H1 (cell line): ENCODE measurements around the gene STARD7. TPM values are rescaled to one million over a fixed set of nuclear protein-coding genes. Genes with fewer than 3 reads are reported as not detected.

ENCODE experiments used
- CTCF ChIA-PET: fragments of 300-600 bp; sonication (Branson Sonifier 250); formaldehyde crosslinking; loops from one replicate; lab custom pipeline; 2021; ENCODE audit not compliant: partially characterized antibody; lab: Charles Lee
- POLR2A ChIA-PET: fragments of 300-600 bp; sonication (Branson Sonifier 250); formaldehyde crosslinking; loops from one replicate; lab custom pipeline; 2021; ENCODE audit warnings: inconsistent platforms; ENCODE audit not compliant: partially characterized antibody; lab: Charles Lee
- DNase-seq, 2 experiments: peaks; one replicate each; pipeline versions ENCODE4 v3.0.0 to v3.0.0-alpha.2; 2010 to 2022; ENCODE audit warnings: low spot score in 2 of 2, low read depth in 1 of 2, mixed read lengths in 1 of 2
- FAIRE-seq: peaks from 2 replicates; lab custom pipeline; 2011; peaks lifted over from hg19 to GRCh38; lab: Jason Lieb, UNC
- H2AFZ ChIP-seq: 2 replicates; pipeline ENCODE4 v1.8.1; 2012; ENCODE audit warnings: low read length, inconsistent platforms
- H2AK5ac ChIP-seq: 2 replicates; pipeline ENCODE4 v1.6.1; 2013; ENCODE audit warnings: low read depth, low read length
- H2BK120ac ChIP-seq: replicated peaks from 2 replicates; pipeline ENCODE3; 2013; ENCODE audit warnings: low read depth, low read length, inconsistent platforms
- H2BK12ac ChIP-seq: 2 replicates; pipeline ENCODE4 v1.6.1; 2013; ENCODE audit warnings: low read depth, low read length
- H2BK15ac ChIP-seq: 2 replicates; pipeline ENCODE4 v1.6.1; 2013; ENCODE audit warnings: low read length
- H2BK20ac ChIP-seq: 2 replicates; pipeline ENCODE4 v1.6.1; 2013; ENCODE audit warnings: low read length
- H2BK5ac ChIP-seq: 2 replicates; pipeline ENCODE4 v1.6.1; 2013; ENCODE audit warnings: low read depth, low read length
- H3K14ac ChIP-seq: 2 replicates; pipeline ENCODE4 v1.6.1; 2013; ENCODE audit warnings: inconsistent platforms; ENCODE audit not compliant: insufficient read length
- H3K18ac ChIP-seq: 2 replicates; pipeline ENCODE4 v1.6.1; 2013; ENCODE audit warnings: low read length; ENCODE audit errors: extremely low read depth
- H3K23ac ChIP-seq: 2 replicates; pipeline ENCODE4 v1.6.1; 2013; ENCODE audit warnings: inconsistent platforms; ENCODE audit not compliant: insufficient read length
- H3K23me2 ChIP-seq: 2 replicates; pipeline ENCODE4 v1.6.1; 2013; ENCODE audit warnings: low read depth, low read length
- H3K27ac ChIP-seq: 2 replicates; pipeline ENCODE4 v1.6.1; 2011; ENCODE audit warnings: low read depth, low read length, inconsistent platforms
- H3K27me3 ChIP-seq, 4 experiments: replicated peaks in 1 of 4; 1 replicate in 1 of 4; 2 replicates in 3 of 4; pipeline versions ENCODE4 v1.6.1 to v1.8.1; 2011 to 2013; ENCODE audit warnings: low read length in 3 of 4, mild to moderate bottlenecking in 3 of 4, inconsistent platforms in 2 of 4, mixed read lengths in 2 of 4, moderate library complexity in 1 of 4; ENCODE audit not compliant: control insufficient read depth in 3 of 4, insufficient read depth in 3 of 4; ENCODE audit errors: extremely low read depth in 1 of 4
- H3K36me3 ChIP-seq, 4 experiments: 2 replicates each; pipeline versions ENCODE4 v1.6.1 to v1.8.1; 2011 to 2013; ENCODE audit warnings: mild to moderate bottlenecking in 4 of 4, low read length in 3 of 4, moderate library complexity in 2 of 4, control low read depth in 1 of 4, inconsistent platforms in 1 of 4; ENCODE audit not compliant: insufficient read depth in 4 of 4, control insufficient read depth in 2 of 4
- H3K4ac ChIP-seq: replicated peaks from 2 replicates; pipeline ENCODE3; 2013; ENCODE audit warnings: low read length, low read depth, mixed read lengths, inconsistent platforms; ENCODE audit not compliant: insufficient read length
- H3K4me1 ChIP-seq, 4 experiments: replicated peaks in 1 of 4; 1 replicate in 1 of 4; 2 replicates in 3 of 4; pipeline versions ENCODE4 v1.6.1 to v1.8.1; 2011 to 2013; ENCODE audit warnings: low read length in 3 of 4, inconsistent platforms in 2 of 4, mixed read lengths in 1 of 4; ENCODE audit not compliant: insufficient read depth in 4 of 4, control insufficient read depth in 3 of 4
- H3K4me2 ChIP-seq, 2 experiments: 2 replicates each; pipeline versions ENCODE4 v1.6.1 to v1.8.1; 2011 to 2013; ENCODE audit warnings: low read depth in 2 of 2, low read length in 2 of 2, control low read depth in 1 of 2, inconsistent platforms in 1 of 2, mild to moderate bottlenecking in 1 of 2; ENCODE audit not compliant: insufficient read depth in 1 of 2
- H3K4me3 ChIP-seq, 4 experiments: fragments of 200-600, 300-600 bp in 1 of 4; sonication (generic), shearing (Covaris generic), sonication (Bioruptor Twin) in 1 of 4; 2 replicates each; pipeline versions ENCODE4 v1.5.1 to v1.8.1; 2011 to 2016; ENCODE audit warnings: low read length in 4 of 4, low read depth in 3 of 4, control low read depth in 2 of 4, inconsistent platforms in 2 of 4, mild to moderate bottlenecking in 2 of 4, mixed read lengths in 1 of 4, moderate library complexity in 1 of 4; ENCODE audit not compliant: insufficient read depth in 2 of 4; ENCODE audit errors: extremely low read depth in 1 of 4
- H3K56ac ChIP-seq: replicated peaks from 2 replicates; pipeline ENCODE3; 2013; ENCODE audit warnings: low read depth, mild to moderate bottlenecking, mixed read lengths, low read length, inconsistent platforms; ENCODE audit not compliant: insufficient read length
- H3K79me1 ChIP-seq: 2 replicates; pipeline ENCODE4 v1.6.1; 2013; ENCODE audit warnings: low read depth, low read length, control low read depth
- H3K79me2 ChIP-seq, 2 experiments: 2 replicates each; pipeline versions ENCODE4 v1.6.1 to v1.8.1; 2012 to 2013; ENCODE audit warnings: low read length in 2 of 2, mild to moderate bottlenecking in 2 of 2, inconsistent platforms in 1 of 2; ENCODE audit not compliant: insufficient read depth in 2 of 2, control insufficient read depth in 1 of 2
- H3K9ac ChIP-seq, 4 experiments: replicated peaks in 1 of 4; 1 replicate in 1 of 4; 2 replicates in 3 of 4; pipeline versions ENCODE4 v1.6.1 to v1.8.1; 2011 to 2013; ENCODE audit warnings: low read depth in 3 of 4, low read length in 3 of 4, control low read depth in 2 of 4, mild to moderate bottlenecking in 2 of 4, moderate library complexity in 2 of 4, inconsistent platforms in 1 of 4; ENCODE audit errors: extremely low read depth in 1 of 4
- H3K9me3 ChIP-seq, 2 experiments: 2 replicates each; pipeline versions ENCODE4 v1.6.1 to v1.8.1; 2012 to 2013; ENCODE audit warnings: mild to moderate bottlenecking in 2 of 2, moderate library complexity in 2 of 2, control low read depth in 1 of 2, inconsistent platforms in 1 of 2, low read depth in 1 of 2, low read length in 1 of 2, mixed read lengths in 1 of 2; ENCODE audit not compliant: insufficient read depth in 2 of 2
- H4K20me1 ChIP-seq, 2 experiments: replicated peaks in 1 of 2; 2 replicates each; pipeline versions ENCODE3 to v1.8.1; 2011 to 2013; ENCODE audit warnings: inconsistent platforms in 2 of 2, low read length in 2 of 2, mild to moderate bottlenecking in 1 of 2; ENCODE audit not compliant: insufficient read depth in 2 of 2, control insufficient read depth in 1 of 2
- H4K5ac ChIP-seq: 2 replicates; pipeline ENCODE4 v1.6.1; 2013; ENCODE audit warnings: low read length, low read depth, mixed read lengths, inconsistent platforms; ENCODE audit not compliant: insufficient read length
- H4K8ac ChIP-seq: 2 replicates; pipeline ENCODE4 v1.8.0; 2013; ENCODE audit warnings: mild to moderate bottlenecking, moderate library complexity, low read length, inconsistent platforms; ENCODE audit not compliant: insufficient read depth; ENCODE audit errors: extremely low read depth
- H4K91ac ChIP-seq: replicated peaks from 2 replicates; pipeline ENCODE3; 2013; ENCODE audit warnings: low read length, mixed read lengths, inconsistent platforms; ENCODE audit not compliant: insufficient read length
- CBX8 ChIP-seq: fragments of 300-800, 300-1000 bp; sonication (generic); IDR thresholded peaks from 2 replicates; pipeline ENCODE4 v1.7.1; 2016; ENCODE audit warnings: low read depth, low read length, borderline replicate concordance
- EP300 ChIP-seq, 2 experiments: IDR thresholded peaks; 1 replicate in 1 of 2; 2 replicates in 1 of 2; pipeline ENCODE4 v1.6.1; 2011 to 2012; ENCODE audit warnings: low read depth in 2 of 2, low read length in 2 of 2, mild to moderate bottlenecking in 2 of 2, borderline replicate concordance in 1 of 2, inconsistent platforms in 1 of 2, moderate library complexity in 1 of 2
- GTF2F1 ChIP-seq: IDR thresholded peaks from 2 replicates; pipeline ENCODE4 v1.6.1; 2012; ENCODE audit warnings: low read depth, low read length, improper control_type of control experiment, borderline replicate concordance
- POU5F1 ChIP-seq: IDR thresholded peaks from 2 replicates; pipeline ENCODE4 v1.6.1; 2011; ENCODE audit warnings: low read depth, mild to moderate bottlenecking, low read length, moderate library complexity
- RNF2 ChIP-seq: fragments of 200-900, 300-1000 bp; sonication (generic); IDR thresholded peaks from 2 replicates; pipeline ENCODE4 v1.7.1; 2016; ENCODE audit warnings: borderline replicate concordance, low read depth, mild to moderate bottlenecking, antibody characterized with exemption, low read length; ENCODE audit not compliant: poor library complexity, severe bottlenecking; ENCODE audit errors: missing control alignments
- SP1 ChIP-seq: IDR thresholded peaks from 2 replicates; pipeline ENCODE4 v1.6.1; 2011; ENCODE audit warnings: low read depth, low read length
- WGBS, 2 experiments: shearing (Covaris generic) in 1 of 2; methylation state at CpG; one replicate each; pipeline versions ENCODE4 v1.1.6 to v1.1.7; 2013 to 2015; ENCODE audit warnings: low lambda C conversion rate in 2 of 2, mixed read lengths in 2 of 2, inconsistent platforms in 1 of 2, low coverage in 1 of 2, missing lambda C conversion rate in 1 of 2; ENCODE audit not compliant: insufficient replicate concordance in 2 of 2, insufficient coverage in 1 of 2, insufficient read length in 1 of 2; ENCODE audit errors: extremely low coverage in 1 of 2, missing lambda C conversion rate in 1 of 2; 5-methylcytosine and 5-hydroxymethylcytosine counted together
- polyA plus RNA-seq, 7 experiments: library from polyadenylated mRNA; depleted of rRNA in 3 of 7; stranded (reverse) in 5 of 7; unstranded in 2 of 7; fragments of >200 nt in 5 of 7; fragments of 200-250 nt in 2 of 7; gene quantifications; 1 replicate in 5 of 7; 2 replicates in 1 of 7; 4 replicates in 1 of 7; pipeline versions ENCODE4 v1.2.1 to v1.2.3, GENCODE V29; 2011 to 2013; ENCODE audit warnings: missing spikeins in 2 of 7, mixed read lengths in 2 of 7
- total RNA-seq: library from RNA; stranded (reverse); fragmentation: NEBNext Ultra II Directional; extraction: Animal tissue kit (Norgen Biotek cat#: 25700); gene quantifications from 2 replicates; pipeline ENCODE4 v1.2.1, GENCODE V29; 2021

Gene STARD7
- total and polyA plus RNA-seq, 2 of the 8 experiments (the other 6 are each of a cell fraction or from before 2014, with no cell fraction given), result 89.1 to 200 TPM

- H3K4ac ChIP-seq, result no peak overlapping the region
- WGBS, 2 experiments, result 91% methylated on average over 13 of the region's 13 CpGs; no CpG with 5 or more reads in 1 of the 2 experiments
- H4K20me1 ChIP-seq, result no peaks in the 10 kb centered on the region
- TF ChIP-seq POU5F1 (no peak), GTF2F1 (no peak), RNF2 (no peak), EP300 (IDR thresholded peaks at IDR 0.05; ENCODE audit: borderline replicate concordance in 1 of 2, low read depth in 2 of 2, low read length in 2 of 2) (no peak), SP1 (no peak), CBX8 (no peak)
- TF ChIP-seq, all 59 proteins: peak for 0
- Histone ChIP-seq H3K4me1 (peaks cover 0 to 35% (median 17%) of the 10 kb centered on the region in 4 experiments; a peak in 6 of 7 replicates), H3K23me2 (peaks cover 5% of the 10 kb centered on the region), H4K8ac (no peak overlapping the region), H2AFZ (no peak overlapping the region), H3K36me3 (no peaks in the 10 kb centered on the region), H2BK12ac (no peak overlapping the region), H3K27me3 (peaks cover 4 to 19% (median 15%) of the 10 kb centered on the region in 4 experiments; a peak in 6 of 7 replicates), H3K9me3 (no peaks in the 10 kb centered on the region), H3K79me2 (no peaks in the 10 kb centered on the region), H2BK20ac (no peak overlapping the region), H3K4me2 (no peak overlapping the region), H2BK120ac (no peak overlapping the region), H3K56ac (no peak overlapping the region), H3K14ac (no peak overlapping the region), H4K5ac (no peak overlapping the region), H3K4me3 (no peak overlapping the region), H2BK5ac (no peak overlapping the region), H2BK15ac (no peak overlapping the region), H3K23ac (no peak overlapping the region), H4K91ac (no peak overlapping the region), H3K27ac (no peak overlapping the region), H2AK5ac (no peak overlapping the region), H3K18ac (no peak overlapping the region), H3K79me1 (no peaks in the 10 kb centered on the region), H3K9ac (no peak overlapping the region; a peak in 1 of 7 replicates)
- DNase-seq (no peak), FAIRE-seq (no peak)
- ChIA-PET CTCF (interaction anchor here (0.8 to 13.4 kb wide), 13 partner anchors 10 to 149 kb away, joined by 3 to 155 read pairs (median 6); partner anchors contain the start of genes ADRA2B, ANKRD36C and CIAO1), POLR2A (no interaction called here)
Observed at GRCh38 chr2:96140941-96141623, 67.5 kb downstream of the STARD7 start.
